Adrenal gland (tissue), 5 donors: ENCODE data around the gene OSBP2.

Experiments used
- CTCF ChIP-seq, 6 experiments: fragments of 450-650 bp in 4 of 6; fragments of 200-600 bp in 2 of 6; sonication (generic) in 1 of 6; IDR thresholded peaks; 1 replicate in 5 of 6; 2 replicates in 1 of 6; pipeline versions ENCODE4 v1.5.1 to v1.8.0; 2016 to 2021; ENCODE audit warnings: antibody characterized with exemption in 6 of 6, mild to moderate bottlenecking in 2 of 6, moderate library complexity in 1 of 6
- POLR2A ChIP-seq, 2 donors: fragments of 450-650 bp; IDR thresholded peaks; one replicate each; pipeline ENCODE4 v1.6.1; 2017; ENCODE audit warnings: antibody characterized with exemption in 2 of 2, mild to moderate bottlenecking in 2 of 2, moderate library complexity in 1 of 2
- donor health status: DM: no; HTN: no; CAD: no.

DNA sequence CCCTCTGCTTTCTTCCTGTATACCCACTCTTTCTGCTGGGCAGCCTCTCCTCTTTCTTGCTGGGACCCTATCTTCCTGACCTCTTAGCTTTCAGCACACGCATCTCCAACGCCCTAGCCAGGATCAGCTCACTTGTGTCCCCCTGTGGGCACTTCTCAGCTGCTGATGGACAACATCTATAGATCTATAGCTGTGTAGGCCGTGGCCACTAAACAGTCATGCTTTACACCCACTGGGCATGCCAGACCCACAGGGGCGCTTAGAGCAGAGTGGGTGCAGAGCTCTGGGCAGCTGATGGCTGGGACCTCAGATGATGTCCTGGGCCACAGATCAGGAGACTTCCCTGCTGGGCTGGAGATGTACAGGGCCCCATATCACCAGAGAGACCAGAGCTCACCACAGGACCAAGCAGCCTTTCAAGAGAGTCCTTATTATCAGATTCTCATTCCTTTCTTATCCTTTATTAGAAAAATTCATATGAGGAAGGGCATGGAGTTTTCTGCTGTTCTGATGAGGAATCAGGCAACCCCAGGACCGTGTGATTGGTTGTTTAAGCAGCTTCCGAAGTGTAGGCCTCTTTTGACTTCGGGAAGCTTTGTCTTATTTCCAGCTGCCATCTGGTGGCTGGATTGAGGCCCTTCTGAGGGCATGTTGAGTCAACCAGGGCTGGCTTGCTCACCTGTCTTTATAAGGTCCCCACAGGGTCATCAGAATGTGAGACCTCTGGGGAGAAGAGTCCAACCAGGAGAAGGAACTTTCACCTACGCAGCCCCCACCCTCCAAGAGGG lies 60.5 kb downstream of the OSBP2 start:
- TF ChIP-seq CTCF (IDR thresholded peaks at IDR 0.05), result peak; percentile 38 to 85 (median 80)
- TF ChIP-seq POLR2A (IDR thresholded peaks at IDR 0.05), result no peak
